GM12892 (cell line): ENCODE data around the gene CAV2. TPM values are rescaled to one million over a fixed set of nuclear protein-coding genes. Genes with fewer than 3 reads are reported as not detected.

Experiments used
- DNase-seq: peaks from one replicate; pipeline ENCODE4 v3.0.0; 2011; ENCODE audit not compliant: insufficient read length
- FAIRE-seq: peaks from 2 replicates; lab custom pipeline; 2011; peaks lifted over from hg19 to GRCh38; lab: Jason Lieb, UNC
- POLR2A ChIP-seq: IDR thresholded peaks from 2 replicates; pipeline ENCODE4 v1.6.1; 2011; ENCODE audit warnings: low read depth, low read length, control low read depth
- POLR2AphosphoS5 ChIP-seq: IDR thresholded peaks from 2 replicates; pipeline ENCODE4 v1.6.1; 2011; ENCODE audit warnings: low read depth, low read length, control low read depth
- TAF1 ChIP-seq: IDR thresholded peaks from 2 replicates; pipeline ENCODE4 v1.6.1; 2011; ENCODE audit warnings: low read depth, mild to moderate bottlenecking, control low read depth, low read length, borderline replicate concordance
- polyA plus RNA-seq: library from polyadenylated mRNA; unstranded; fragments of >200 nt; gene quantifications from one replicate; pipeline ENCODE4 v1.2.1, GENCODE V29; 2012; ENCODE audit warnings: missing spikeins, inconsistent platforms; ENCODE audit not compliant: missing spikeins

CAV2 gene
- polyA plus RNA-seq, result 5.5 TPM

DNA sequence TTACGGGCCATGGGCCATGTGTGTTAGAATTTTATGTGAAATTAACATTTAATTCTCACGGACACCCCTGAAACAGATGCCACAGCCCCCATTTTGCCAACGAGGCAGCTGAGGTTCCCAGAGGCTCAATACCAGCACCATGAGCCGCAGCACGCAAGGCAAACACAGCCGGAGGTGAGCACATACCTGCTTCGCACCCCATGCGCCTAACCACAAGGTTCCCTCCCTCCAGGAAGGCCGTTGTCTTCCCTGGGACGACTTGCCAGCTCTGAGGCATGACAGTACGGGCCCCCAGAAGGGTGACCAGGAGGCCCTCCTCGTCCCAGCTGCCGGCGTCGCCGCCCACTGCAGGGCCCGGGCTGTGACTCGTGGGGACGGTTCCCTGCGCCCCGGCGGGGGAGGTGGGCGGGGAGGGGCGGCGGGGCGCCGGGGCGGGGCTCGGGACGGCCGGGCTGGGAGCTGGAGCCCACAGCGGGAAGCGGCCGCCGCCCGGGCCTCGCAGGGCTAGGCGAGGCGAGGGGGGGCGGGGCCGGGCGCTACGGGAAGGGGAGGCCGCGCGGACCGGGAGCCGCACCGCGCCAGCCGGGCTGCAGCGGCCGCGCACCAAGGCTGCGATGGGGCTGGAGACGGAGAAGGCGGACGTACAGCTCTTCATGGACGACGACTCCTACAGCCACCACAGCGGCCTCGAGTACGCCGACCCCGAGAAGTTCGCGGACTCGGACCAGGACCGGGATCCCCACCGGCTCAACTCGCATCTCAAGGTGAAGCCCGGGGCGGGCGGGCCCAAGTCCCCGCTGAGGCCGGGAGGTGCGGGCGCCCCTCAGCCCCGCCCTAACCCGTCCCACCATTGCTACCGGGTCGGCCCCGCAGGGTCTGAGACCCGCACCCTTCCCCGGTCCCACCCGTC, at the start of gene CAV2:
TSS of gene CAV2 (plus strand) at position 571 of the 910 bp plus-strand sequence. CDS start at position 615, 44 bp downstream.
- FAIRE-seq (no peak), DNase-seq (peak; percentile 32)
- TF ChIP-seq POLR2A, result no peak

- no peak for TF ChIP-seq POLR2AphosphoS5
- no peak for TF ChIP-seq POLR2A
- no peak for TF ChIP-seq TAF1
- no peak for FAIRE-seq
- no peak for DNase-seq
Observed at GRCh38 chr7:116449950-116450349, 49.6 kb upstream of the CAV2 start.

DNA sequence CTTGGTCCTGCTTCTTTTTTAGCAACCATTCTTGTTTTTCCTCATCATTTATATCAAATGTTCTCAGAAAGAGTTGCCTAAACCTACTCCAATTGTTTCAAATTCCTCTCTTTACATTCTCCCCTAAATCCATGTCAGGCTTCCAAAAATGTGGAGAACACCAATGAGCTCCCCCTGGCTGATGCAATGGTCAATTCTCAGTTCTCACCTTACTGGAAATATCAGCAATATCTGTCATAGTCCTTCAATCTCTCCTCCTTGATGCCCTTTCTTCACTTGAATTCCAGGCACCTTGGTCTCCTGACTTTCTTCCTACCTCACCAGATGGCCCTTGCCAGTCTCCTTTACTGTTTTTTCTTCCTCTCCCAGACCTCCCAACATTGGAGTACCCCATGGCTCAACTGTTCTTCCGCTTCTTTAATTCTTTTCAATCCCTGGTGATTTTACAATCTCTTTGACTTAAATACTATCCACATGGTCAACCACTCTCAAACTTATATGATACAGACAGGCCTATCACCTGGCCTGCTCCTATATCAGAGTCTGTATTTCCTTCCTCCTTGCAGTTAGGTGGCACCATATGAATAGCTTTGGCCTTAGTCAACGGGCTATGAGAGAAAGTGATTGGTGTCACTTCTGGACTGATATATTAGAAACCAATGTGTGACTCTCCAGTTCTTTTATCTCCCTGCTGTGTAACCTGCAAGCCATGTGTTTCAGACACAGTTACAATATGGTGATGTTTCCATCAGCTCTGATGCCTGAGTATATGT, 47.4 kb upstream of the CAV2 start:
- DNase-seq (no peak), FAIRE-seq (no peak)
- TF ChIP-seq TAF1 (no peak), POLR2A (no peak), POLR2AphosphoS5 (no peak)

- TF ChIP-seq POLR2AphosphoS5 (no peak), TAF1 (no peak), POLR2A (no peak)
- no peak for DNase-seq
- FAIRE-seq, result no peak
Observed at GRCh38 chr7:116454377-116454776, 45.2 kb upstream of the CAV2 start.

DNA sequence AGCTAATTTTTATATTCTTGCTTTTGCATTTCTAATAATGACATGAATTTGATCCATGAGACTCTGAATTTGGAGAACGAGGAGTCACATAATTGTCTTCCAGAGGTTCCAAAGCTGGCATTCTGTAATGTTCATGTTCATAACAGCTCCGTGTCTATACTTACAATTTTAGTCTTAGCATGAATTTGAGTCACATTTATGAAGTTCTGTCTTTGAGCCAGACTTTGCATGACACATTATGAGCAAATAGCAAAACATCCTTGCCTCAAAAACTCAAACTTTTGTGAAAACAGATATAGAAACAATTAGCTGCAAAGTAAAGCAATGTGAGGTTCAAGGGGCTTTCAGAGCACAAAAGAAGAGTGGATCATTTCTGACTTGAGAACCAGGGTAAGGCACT, 44.5 kb upstream of the CAV2 start:
- no peak for TF ChIP-seq POLR2AphosphoS5
- FAIRE-seq, result no peak
- no peak for DNase-seq

DNA sequence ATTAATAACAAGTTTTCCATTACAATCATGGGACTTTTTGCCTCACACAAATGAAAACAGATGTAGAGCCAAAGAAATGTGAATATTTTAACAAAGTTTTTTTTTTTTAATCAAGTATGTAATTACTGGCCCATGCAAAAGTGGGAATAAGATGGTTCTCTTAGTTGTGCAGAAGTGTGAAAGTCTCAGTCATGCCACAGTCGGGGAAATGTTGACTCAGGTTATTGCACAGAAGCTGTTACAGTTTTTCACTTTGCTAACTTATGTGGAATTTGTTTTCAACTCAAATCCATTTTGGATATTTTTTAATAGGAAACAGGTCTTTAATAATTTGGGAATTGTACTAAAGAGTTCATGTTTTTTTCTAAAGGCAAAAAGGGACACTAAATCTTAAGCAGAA, 44.0 kb upstream of the CAV2 start:
- DNase-seq, result no peak
- no peak for FAIRE-seq

DNA sequence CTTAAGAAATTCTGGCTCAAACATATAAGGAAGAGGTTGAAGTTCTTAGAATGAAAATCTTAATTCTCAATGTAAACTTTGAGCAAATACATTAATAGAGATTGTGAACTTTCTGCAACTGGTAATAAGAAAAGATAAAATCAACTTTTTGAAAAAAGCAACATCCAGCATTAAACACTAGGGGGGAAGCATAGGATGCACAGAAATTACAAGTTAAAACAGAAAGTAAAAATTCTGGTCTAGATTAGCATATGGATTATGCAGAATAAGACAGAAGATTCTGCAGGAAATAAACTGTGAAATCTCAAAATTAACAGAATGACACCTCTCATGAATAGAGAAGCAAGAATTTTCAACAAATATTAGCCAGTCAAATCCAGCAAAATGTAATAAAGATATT, 38.0 kb upstream of the CAV2 start:
- no peak for TF ChIP-seq TAF1
- no peak for TF ChIP-seq POLR2AphosphoS5
- TF ChIP-seq POLR2A, result no peak
- DNase-seq, result no peak
- FAIRE-seq, result no peak

More for the DNA sequence above, 44.0 kb upstream of the CAV2 start:
- TF ChIP-seq TAF1, result no peak
- no peak for TF ChIP-seq POLR2AphosphoS5
- TF ChIP-seq POLR2A, result no peak

GRCh38 chr7:116463956-116464355, 35.6 kb upstream of the CAV2 start:
- DNase-seq (no peak), FAIRE-seq (peak; percentile 69)
- TF ChIP-seq POLR2AphosphoS5 (no peak), TAF1 (no peak), POLR2A (no peak)

- TF ChIP-seq POLR2A (no peak), TAF1 (no peak), POLR2AphosphoS5 (no peak)
- FAIRE-seq, result no peak
- no peak for DNase-seq
Observed at GRCh38 chr7:116464375-116464774, 35.2 kb upstream of the CAV2 start.

GRCh38 chr7:116465125-116465524, 34.4 kb upstream of the CAV2 start:
- DNase-seq (no peak), FAIRE-seq (no peak)
- TF ChIP-seq POLR2A (no peak), TAF1 (no peak), POLR2AphosphoS5 (no peak)

DNA sequence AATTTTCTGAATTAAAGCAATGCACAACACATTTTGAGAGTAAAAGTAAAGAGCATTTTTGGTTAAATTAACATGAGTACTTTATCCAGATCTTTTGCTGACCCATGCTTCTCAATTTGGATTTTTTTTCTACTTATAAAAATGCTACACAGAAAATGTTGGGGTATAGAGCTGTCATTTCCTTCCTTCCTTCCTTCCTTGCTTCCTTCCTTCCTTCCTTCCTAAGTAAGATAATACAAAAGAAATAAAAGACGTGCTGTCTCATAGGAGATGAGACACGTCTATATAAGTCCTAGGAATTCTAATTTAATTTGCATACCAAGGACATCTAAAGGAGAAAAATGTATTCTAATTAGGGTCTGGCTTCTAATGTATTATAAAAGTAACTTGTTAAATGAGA, 31.0 kb upstream of the CAV2 start:
- TF ChIP-seq POLR2AphosphoS5 (no peak), TAF1 (no peak), POLR2A (no peak)
- no peak for DNase-seq
- FAIRE-seq, result no peak

DNA sequence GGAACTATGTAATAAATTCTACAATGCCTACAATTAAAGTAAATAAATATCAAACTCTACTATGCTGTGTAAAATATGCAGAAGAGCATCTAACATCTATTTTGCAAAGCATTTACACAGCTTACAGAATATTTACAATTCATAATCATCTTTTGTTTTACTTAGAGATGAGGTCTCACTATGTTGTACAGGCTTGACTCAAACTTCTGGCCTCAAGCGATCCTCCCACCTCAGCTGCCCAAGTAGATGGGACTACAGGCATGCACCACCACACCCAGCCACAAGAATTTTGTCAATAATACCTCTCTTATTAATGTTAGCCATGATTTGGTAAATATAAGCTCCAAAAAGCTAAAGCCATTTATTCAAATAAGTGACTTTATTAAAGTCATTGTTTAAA, 21.9 kb upstream of the CAV2 start:
- TF ChIP-seq POLR2A, result no peak
- no peak for TF ChIP-seq TAF1
- TF ChIP-seq POLR2AphosphoS5, result no peak
- no peak for DNase-seq
- FAIRE-seq, result no peak
